ENCODE results near the gene KLHL6.
A peak's percentile ranks its signal among the peaks of the same experiment; 100 is the strongest.

Gene KLHL6

DNA sequence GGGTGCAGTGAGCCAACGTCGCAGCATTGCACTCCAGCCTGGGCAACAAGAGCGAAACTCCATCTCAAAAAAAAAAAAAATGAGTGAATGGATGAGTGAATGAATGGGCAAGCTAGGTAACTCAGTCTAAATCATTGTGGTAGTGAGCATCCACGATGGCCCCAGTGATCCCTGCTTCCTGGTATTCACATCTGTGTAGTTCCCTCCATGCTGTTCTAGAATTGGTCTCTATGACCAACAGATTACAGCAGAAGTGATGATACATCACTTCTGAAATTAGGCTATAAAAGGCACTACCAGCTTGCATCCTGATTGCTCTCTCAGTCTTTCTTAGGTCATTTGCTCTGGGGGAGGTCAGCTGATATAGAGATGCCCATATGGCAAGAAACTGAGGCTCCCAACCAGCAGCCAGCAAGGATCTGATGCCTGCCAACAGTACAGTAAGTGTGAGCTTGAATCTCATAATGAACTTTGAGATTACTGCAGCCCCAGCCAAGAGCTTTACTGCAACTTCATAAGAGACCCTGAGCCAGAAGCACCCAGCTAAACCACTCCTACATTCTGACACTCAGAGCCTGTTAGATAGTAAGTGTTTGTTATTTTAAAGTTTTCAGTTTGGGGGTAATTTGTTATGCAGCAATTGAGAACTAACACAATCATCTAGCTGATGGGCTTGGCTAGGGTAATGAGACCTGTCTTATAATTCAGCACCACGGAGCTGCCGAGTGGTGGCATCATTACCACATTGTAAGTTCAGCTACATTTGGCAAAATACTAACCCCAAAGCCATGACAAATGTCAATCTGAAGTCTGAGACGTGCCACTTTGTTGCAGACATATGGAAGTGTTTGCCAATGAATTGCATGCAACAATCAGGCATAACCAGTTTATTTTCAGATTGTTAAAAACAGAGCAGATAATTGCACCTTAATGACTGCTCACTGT, 53.0 kb downstream of the KLHL6 start:
- no peak for DNase-seq

DNA sequence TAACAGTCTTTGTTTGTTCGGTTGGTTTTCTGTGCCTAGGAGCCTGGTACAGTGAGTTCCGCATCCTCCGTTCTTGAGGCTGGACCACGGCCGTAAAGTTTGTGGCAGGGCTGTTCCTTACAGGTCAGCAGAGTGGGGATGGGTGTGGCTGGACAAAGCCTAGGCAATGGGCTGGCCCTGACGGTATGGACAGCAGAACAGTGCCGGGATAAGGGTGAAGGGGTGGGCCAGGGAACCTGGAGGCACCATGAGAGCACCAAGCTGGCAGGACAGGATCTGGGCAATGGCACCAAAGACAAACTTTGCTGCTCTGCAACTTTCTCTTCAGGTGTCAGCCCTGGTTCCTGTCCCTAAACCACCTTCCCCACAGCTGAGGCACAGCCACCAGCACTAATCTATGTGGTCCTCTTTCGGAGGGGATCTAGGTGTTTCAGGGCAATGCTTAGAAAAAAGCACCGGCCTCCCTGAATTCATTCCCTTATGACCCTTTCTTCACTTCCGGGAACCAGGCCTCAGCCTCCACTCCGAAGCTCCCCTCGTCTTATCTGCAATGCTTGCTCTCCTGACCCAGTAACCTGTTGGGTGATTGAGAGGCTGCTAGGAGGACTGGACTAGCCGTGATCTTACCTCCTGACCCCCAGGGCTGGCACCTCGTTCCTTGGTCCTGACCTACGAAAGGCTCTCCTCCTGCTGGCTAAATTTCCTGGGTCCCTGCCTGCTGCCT, 54.4 kb downstream of the KLHL6 start:
- DNase-seq, result no peak

DNA sequence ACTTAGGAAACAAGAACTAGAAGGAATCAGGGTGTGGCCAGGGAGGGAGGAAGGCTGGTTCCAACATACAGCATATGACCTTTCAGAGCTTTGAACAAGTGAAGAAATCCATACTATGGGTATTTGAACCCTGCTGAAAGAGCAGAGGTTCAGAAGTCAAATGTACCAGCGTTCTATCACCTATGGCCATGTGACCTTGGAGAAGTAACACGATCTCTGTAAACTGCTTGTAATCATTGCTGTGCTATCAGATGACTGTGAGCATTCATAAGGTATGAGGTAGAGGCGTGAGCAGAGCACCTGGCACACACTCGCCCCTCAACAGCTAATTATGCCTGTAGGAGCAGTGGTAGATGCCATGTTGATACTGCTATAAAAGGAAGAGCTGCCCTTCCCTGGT, 55.2 kb downstream of the KLHL6 start:
- no peak for DNase-seq

DNA sequence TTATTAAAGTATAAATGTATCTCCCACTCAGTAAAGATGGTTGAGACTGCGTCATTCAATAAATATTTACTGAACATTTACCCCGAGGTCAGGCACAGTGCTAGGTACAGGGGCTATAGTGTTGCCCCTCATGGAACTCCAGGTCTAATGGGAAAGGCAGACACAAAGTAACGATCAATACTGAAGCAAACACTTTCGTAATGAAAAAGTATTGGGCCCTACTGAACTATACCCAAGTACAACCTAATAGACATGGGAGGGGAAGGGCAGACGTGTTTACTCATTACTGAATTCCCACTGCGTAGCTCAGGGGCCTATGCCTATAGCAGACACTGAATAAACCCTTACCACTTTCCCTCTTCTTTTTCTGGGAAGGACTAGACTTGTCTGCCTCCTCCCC, 56.9 kb downstream of the KLHL6 start:
- no peak for DNase-seq

DNA sequence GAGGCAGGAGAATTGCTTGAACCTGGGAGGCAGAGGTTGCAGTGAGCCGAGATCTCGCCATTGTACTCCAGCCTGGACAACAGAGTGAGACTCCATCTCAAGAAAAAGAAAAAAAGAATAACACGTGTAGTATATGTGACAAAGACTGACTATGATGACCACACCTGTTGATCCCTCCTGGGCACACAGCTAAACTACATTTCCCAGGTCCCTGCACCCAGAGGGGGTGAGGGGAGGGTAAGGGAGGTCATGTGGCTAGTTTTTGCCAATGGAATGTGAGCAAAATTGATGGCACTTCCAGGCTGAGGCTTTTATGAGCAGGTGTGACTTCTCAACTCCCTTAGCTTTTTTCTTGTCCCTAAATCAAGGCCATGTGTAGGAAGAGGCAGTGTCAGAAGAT, 58.2 kb downstream of the KLHL6 start:
- no peak for DNase-seq

DNA sequence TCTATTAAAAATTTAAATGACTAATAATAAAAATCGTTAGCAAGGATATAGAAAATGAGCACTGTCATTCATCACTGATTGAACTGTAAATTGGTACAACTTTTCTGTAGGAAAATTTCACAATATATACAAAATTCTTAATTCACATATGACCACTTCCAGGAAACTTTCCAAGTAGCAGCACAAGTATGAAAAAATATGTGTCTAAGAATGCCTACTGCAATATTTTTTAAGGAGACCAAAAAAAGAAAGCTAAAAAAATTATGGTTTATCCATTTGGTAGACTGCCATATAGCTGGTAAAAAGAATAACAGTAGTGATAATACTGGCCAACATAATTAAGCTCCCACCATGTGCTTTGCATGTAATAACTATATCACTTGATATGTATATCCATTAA, 59.2 kb downstream of the KLHL6 start:
- DNase-seq, result no peak

DNA sequence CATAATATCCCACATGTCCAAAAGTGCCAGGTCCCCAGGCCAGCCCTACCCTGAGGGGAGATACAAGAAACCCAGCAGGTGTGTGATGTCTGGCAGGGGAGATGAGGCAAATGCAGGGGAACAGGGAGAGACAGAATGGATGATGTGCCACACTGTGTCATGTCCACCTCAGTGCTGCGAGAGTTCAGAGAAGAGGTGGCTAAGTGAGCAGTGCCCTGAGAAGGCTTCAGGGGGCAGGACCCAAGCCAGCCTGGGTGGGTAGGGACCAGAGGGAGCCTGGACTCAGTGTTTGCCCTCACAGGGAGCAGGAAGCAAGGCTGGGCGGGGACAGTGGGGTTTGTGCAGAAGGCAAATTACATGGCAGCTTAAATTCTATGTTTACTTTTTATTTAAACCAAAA, 61.2 kb downstream of the KLHL6 start:
- DNase-seq, result no peak

DNA sequence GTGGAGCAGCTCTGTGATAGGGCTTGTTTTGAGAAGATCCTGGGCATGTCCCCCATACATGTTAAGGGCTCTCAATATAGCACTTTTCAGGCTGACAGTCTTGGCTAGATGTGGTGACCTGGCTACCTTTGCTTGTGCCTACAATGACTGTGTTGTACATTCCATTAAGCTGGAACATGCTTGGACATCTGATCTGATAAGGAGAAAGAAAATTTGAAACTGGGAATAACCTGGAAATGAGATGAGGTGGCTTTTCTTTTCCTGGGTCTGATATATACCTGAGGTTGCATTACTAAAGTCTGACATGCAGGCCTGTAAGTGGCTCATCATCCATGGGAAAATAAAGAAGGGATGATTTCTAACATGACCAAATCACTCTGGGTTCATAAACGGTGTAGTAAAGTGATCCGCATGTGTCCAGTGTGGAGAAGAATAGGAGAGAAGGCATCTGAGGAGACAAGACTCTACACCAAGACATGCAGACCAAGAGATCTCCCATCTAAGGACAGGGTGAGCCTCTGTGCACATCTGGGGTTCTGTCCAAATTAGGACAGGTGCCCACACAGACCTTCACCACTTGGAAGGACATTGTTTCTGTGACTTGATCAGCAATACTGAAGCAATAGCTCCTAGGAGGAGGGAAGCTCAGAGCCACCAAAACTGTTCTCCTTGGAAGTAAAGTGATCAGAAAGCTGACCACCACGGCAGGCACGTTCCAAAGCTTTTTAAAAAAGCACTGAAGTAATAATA, 62.0 kb downstream of the KLHL6 start:
- DNase-seq, result no peak

DNA sequence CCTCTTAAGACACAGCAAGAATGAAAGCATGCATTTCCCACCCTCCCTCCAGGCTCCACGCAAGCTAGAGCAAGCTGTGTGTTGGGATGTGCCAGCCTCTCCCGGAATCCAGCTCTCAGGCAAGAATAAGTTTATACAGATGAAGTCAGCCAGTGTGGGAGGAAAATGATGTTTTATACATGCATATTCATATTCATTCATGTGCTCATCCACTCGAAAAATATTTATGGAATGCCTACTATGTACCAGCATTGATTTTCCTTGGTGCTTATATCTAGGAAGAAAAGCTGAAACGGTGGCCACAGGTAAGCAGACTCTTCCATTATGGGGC, 62.7 kb downstream of the KLHL6 start:
- DNase-seq, result no peak

DNA sequence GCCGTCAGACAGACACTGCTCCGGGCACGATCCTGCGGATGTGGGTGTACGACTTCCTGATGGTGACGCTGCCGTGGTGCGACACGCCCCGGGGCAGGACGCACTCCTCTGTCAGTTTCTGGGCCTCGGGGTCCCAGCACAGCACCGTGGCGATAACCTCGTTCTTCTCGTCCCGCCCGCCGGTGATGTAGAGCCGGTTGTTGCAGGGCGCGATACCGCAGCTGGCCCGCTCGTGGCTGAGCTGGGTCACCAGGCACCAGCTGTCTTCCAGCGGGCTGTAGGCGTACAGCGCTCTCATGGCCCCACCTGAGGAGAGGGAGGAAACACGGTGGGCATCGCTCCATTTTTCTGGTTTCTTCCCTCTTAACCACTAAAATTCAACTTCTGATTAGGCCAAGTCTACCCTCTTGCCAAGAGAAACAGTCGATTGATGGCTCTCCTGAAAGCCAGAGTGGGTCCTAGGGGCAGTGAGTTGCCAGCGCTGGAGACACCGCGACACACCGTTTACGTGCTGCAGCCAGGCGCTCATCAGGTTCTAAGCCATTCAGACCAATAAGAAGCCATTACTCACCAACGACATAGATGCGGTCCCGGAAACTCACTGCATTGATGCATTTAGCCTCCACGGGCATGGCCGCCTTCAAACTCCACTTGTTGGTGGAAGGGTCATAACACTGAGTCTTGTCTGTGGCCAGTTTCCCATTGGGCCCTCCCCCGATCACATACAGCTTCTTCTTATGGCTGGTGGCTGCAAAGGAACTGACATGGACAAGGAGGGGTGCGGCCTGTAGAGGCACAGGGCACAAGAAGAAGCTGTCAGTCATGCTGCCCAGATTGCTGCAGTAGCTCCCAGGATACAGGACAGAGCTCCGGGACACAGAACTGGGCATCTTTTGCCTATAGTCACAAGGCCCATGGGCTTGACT, 63.3 kb downstream of the KLHL6 start:
- no peak for DNase-seq

DNA sequence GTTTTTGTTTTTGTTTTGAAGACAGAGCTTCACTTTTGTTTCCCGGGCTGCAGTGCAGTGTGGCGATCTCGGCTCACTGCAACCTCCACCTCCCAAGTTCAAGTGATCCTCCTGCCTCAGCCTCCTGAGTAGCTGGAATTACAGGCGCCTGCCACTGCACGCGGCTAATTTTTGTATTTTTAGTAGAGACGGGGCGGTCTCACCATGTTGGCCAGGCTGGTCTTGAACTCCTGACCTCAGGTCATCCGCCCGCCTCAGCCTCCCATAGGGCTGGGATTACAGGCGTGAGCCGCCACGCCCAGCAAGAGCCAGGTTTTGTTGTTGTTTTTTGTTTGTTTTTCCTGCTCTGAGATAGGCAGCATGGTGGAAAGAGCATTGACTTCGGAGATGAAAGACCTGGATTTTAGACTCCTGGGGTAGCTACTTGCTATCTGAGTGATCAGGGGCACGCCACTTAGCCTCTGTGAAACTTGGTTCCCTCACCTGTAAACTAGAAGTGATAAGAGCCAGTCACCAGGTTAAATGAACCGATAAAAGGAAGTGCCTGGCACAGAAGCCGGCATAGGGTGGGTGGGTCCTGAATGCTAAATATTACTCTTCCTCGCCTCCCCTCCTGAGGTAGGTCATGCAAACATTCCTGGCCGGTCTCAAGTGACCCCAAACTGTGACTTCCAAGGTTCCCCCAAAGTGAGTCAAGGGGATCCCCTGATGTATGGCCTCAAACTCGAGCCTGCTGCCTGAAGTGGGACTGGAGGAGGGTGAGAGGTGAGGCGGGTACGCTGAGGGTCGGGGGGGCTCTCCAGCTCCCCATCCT, 64.2 kb downstream of the KLHL6 start:
- DNase-seq, result no peak

DNA sequence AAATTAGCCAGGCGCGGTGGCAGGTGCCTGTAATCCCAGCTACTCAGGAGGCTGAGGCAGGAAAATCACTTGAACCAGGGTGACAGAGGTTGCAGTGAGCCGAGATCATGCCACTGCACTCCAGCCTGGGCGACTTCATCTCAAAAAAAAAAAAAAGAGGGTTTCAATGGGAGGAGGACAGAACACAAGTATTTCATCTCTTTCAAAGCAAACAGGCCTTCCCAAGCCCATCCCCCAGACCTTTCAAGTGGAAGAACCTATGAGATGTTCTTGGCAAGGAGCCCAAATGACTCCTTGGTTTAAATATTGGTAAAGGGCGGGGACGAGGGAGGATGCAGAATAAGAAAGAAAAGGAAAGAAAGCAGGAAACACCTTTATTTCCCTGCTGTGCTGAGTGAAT, 64.9 kb downstream of the KLHL6 start:
- DNase-seq, result peak; percentile 7

DNA sequence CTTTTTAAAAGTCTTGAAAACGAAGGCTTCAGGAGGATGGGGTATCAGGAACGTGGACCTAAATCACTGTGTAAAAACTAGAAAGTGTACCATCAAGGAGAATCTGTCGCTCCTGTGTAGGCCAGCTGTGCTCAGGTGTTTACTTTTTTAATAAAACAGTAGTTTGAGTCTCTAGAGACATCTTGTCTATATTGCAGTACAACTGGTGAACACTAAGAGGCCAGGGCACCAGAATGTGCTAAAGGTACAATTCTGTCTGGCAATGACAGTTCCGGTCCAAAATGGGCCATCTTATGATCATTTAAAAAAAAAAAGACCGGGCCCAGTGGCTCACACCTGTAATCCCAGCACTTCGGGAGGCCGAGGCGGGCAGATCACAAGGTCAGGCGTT, 65.3 kb downstream of the KLHL6 start:
- DNase-seq, result no peak

DNA sequence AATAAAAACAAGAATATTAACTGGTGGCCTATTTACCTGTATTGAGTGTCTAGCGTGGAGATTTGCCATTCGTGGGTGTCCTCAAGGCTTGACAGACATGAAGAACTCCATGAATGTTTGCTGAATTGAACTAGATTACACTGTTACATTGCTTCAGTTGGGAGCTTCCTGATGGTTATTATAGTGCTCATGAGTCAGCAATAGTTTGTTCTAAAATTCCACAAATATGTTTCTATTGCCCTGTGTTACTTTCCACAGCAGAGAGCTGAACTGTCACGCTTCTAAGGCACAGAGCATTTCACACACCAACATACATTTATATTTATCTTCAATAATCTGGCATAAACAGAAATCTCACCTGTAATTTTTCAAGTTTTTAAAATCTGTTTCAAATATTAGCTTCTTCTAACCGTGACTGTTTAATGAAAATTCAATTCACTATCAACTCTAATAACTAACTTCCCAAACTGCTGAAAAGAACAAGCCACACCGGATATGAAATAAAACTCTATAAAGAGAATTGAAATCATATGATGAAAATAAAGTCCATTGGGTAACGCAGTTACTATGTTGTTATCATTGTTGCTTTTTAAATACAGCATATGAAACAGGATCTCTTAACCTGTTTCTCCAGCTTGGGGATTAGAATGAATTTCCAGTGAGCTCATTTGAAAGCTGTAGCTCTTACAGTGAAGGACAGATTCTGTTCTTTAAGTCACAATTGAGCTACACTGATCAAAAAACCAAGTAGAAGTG, 65.9 kb downstream of the KLHL6 start:
- DNase-seq, result no peak

DNA sequence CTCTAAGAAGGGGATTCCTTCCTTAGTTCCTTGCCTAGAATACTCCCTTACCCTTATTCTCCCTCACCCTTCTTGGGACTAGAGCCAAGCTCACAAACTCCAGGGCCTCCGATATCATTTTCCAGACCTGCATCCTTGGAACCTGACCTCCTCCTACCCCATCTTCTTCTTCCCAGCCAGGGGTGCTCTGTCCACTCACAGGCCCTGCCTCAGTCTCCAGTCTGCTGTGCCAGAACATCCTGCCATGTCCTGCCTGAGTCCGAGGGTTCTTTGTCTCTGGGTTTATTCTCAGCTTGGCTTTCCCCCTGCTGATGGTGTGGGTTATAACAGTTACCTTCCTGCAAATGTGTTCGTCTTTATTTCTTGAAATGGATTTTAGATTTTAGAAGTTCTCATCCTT, 67.2 kb downstream of the KLHL6 start:
- no peak for DNase-seq

DNA sequence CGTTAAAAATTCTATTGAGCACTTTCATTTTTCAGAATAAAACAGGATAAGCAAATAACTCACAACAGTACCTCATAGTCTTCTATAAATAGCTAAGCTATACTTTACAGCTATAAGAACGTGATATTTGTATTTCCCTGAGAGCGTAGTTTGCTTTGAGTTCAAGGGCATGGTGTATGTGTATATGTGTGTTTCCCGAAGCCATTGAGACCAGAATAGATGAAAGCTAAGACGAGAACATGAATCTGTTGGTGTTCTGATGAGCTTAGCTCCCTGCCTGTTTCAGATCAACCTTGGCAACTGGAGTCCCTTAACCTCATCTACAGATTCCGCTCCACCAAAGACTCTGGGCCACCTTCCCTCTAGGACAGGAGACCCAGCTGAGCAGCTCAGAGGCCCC, 67.6 kb downstream of the KLHL6 start:
- no peak for DNase-seq

DNA sequence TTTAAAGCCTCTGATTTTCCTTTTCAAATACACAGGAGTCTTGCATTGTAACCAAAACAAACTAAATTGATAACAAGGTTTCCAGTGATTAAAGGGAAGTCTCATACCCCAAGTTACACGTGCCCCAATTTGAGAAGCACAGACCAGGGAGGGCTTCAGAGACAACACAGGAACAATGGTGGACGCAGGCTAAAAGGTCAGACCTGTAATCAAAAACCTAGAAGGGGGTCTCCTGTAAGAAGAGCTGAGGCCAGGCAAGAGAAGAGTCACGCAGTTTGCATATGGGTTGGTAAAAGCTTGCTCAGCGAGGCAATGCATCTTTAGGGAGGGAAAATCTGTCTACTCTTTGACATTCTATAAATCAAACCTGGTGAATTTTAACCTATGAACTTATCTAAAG, 68.5 kb downstream of the KLHL6 start:
- no peak for DNase-seq

DNA sequence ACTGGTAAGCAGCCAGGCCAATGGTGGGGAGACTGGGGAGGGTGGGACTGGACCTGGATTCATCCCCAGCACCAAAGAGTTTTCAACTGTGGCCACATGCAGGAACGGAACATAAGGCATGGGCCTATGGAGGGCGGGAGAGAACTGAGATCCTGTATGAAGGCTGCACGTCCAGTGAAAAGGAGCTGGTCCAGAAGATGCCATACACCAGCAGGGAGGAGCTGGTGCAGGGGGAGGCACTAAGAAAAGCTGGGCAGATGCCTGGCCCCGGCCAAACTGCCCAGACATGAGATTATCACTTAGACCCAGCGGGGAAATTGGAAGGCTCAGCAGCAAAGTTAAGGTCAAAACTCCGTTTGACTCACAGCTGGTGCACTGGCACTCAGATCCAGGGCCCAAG, 69.0 kb downstream of the KLHL6 start:
- no peak for DNase-seq

DNA sequence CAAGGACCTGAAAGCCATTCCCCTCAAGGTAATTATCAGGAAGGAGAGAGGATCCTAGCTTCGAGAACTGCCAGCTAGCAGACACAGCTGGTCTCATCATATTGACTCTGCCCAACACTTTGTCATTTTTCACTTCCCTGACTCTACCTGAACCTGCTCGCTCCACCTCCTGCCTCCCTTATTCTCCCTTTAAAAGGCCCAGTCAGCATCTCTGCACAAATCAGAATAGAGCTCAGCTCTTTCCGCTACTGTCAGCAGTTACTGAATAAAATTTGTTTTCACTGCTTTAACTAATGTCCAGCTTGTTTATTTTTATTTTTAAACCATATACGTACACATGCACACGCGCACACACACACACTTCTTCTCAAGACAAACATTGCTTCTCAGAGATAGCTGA, 69.9 kb downstream of the KLHL6 start:
- no peak for DNase-seq

DNA sequence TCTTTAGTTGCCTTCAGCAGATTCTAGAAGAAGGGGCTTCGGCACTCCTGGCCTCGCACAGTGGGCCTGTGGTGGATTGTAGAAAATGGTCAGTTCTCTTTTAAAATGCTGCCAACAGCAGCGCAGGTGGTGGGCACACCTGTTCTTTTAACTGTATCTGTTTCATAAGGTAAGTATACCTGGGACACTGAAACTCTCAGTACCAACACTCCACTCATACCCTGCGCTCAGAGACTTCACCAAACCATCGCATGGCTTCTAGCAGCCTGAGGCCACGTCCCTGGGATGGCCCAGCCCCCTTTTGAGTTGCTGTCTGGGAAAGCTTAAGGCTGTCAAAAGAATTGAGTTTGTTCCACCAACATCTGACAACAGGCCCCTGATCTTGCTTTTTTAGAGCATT, 70.4 kb downstream of the KLHL6 start:
- DNase-seq, result no peak
